HEK293 (cell line): ENCODE measurements around the gene C16orf86.
A peak's percentile ranks its signal among the peaks of the same experiment; 100 is the strongest.

Experiments used
- CTCF ChIA-PET: fragments of 350-600 bp; formaldehyde crosslinking; extraction: SDS; loops from one replicate; lab custom pipeline; 2021; ENCODE audit warnings: antibody characterized with exemption; lab: Yijun Ruan, JAX
- POLR2A ChIA-PET: fragments of 300-600 bp; formaldehyde crosslinking; extraction: SDS; loops from one replicate; lab custom pipeline; 2020; ENCODE audit warnings: antibody characterized with exemption, inconsistent platforms; lab: Yijun Ruan, JAX
- H3K27ac ChIP-seq: fragments of 200-500 bp; sonication (Bioruptor generic); 2 replicates; pipeline ENCODE4 v1.5.1; 2014; ENCODE audit warnings: low read depth, low read length, control low read depth, inconsistent platforms; ENCODE audit errors: extremely low read depth
- H3K36me3 ChIP-seq, 2 experiments: fragments of 200-500 bp in 1 of 2; sonication (Bioruptor generic) in 1 of 2; 1 replicate in 1 of 2; 2 replicates in 1 of 2; pipeline ENCODE4 v1.5.1; 2014 to 2017; ENCODE audit warnings: inconsistent platforms in 2 of 2, low read length in 2 of 2; ENCODE audit not compliant: control insufficient read depth in 2 of 2, insufficient read depth in 1 of 2
- H3K4me1 ChIP-seq: fragments of 200-500 bp; sonication (Bioruptor generic); 2 replicates; pipeline ENCODE4 v1.5.1; 2014; ENCODE audit warnings: mild to moderate bottlenecking, low read length, inconsistent platforms; ENCODE audit not compliant: control insufficient read depth, insufficient read depth
- H3K4me3 ChIP-seq: 2 replicates; pipeline ENCODE4 v1.5.1; 2011; ENCODE audit warnings: low read depth, mild to moderate bottlenecking, control low read depth, low read length, moderate library complexity
- H3K9me3 ChIP-seq: fragments of 200-500 bp; sonication (Bioruptor generic); 2 replicates; pipeline ENCODE4 v1.5.1; 2014; ENCODE audit warnings: low read depth, low read length, inconsistent platforms; ENCODE audit not compliant: control insufficient read depth, insufficient read depth
- ATF2 ChIP-seq: fragments of 450-650 bp; formaldehyde crosslinking; IDR thresholded peaks from 2 replicates; pipeline ENCODE4 v1.5.1; 2016; ENCODE audit warnings: missing biosample characterization, missing genetic modification characterization, low read depth
- EGR2 ChIP-seq: fragments of 450-650 bp; formaldehyde crosslinking; IDR thresholded peaks from 2 replicates; pipeline ENCODE4 v1.5.1; 2016; ENCODE audit warnings: low read depth, missing biosample characterization, missing genetic modification characterization
- GLIS1 ChIP-seq: fragments of 450-650 bp; formaldehyde crosslinking; IDR thresholded peaks from 2 replicates; pipeline ENCODE4 v1.5.1; 2016; ENCODE audit warnings: missing biosample characterization, missing genetic modification characterization
- KLF16 ChIP-seq: fragments of 450-650 bp; formaldehyde crosslinking; IDR thresholded peaks from 2 replicates; pipeline ENCODE4 v1.5.1; 2017; ENCODE audit warnings: missing biosample characterization, missing genetic modification characterization
- KLF7 ChIP-seq: fragments of 450-650 bp; formaldehyde crosslinking; IDR thresholded peaks from 2 replicates; pipeline ENCODE4 v1.5.1; 2016; ENCODE audit warnings: missing biosample characterization, missing genetic modification characterization, borderline replicate concordance
- KLF8 ChIP-seq: fragments of 450-650 bp; formaldehyde crosslinking; IDR thresholded peaks from 2 replicates; pipeline ENCODE4 v1.5.1; 2016; ENCODE audit warnings: missing biosample characterization, missing genetic modification characterization
- OSR2 ChIP-seq: fragments of 450-650 bp; formaldehyde crosslinking; IDR thresholded peaks from 2 replicates; pipeline ENCODE4 v1.5.1; 2016; ENCODE audit warnings: missing biosample characterization, missing genetic modification characterization
- RBAK ChIP-seq: fragments of 450-650 bp; formaldehyde crosslinking; IDR thresholded peaks from 2 replicates; pipeline ENCODE4 v1.5.1; 2016; ENCODE audit warnings: missing biosample characterization, missing genetic modification characterization
- REST ChIP-seq: fragments of 450-650 bp; formaldehyde crosslinking; IDR thresholded peaks from 2 replicates; pipeline ENCODE4 v1.5.1; 2016; ENCODE audit warnings: missing biosample characterization, missing genetic modification characterization
- SCRT2 ChIP-seq: fragments of 450-650 bp; formaldehyde crosslinking; IDR thresholded peaks from 2 replicates; pipeline ENCODE4 v1.5.1; 2016; ENCODE audit warnings: missing biosample characterization, missing genetic modification characterization
- SP2 ChIP-seq: fragments of 450-650 bp; formaldehyde crosslinking; IDR thresholded peaks from 2 replicates; pipeline ENCODE4 v1.5.1; 2016; ENCODE audit warnings: missing biosample characterization, missing genetic modification characterization
- SP3 ChIP-seq: fragments of 450-650 bp; formaldehyde crosslinking; IDR thresholded peaks from 2 replicates; pipeline ENCODE4 v1.5.1; 2016; ENCODE audit warnings: missing biosample characterization, missing genetic modification characterization
- SP7 ChIP-seq: fragments of 450-650 bp; formaldehyde crosslinking; IDR thresholded peaks from 2 replicates; pipeline ENCODE4 v1.5.1; 2016; ENCODE audit warnings: missing biosample characterization, missing genetic modification characterization
- YY1 ChIP-seq: fragments of 450-650 bp; formaldehyde crosslinking; IDR thresholded peaks from 2 replicates; pipeline ENCODE4 v1.5.1; 2018; ENCODE audit warnings: missing biosample characterization, missing genetic modification characterization
- ZBTB48 ChIP-seq: fragments of 450-650 bp; formaldehyde crosslinking; IDR thresholded peaks from 2 replicates; pipeline ENCODE4 v1.5.1; 2016; ENCODE audit warnings: missing biosample characterization, missing genetic modification characterization
- ZFP41 ChIP-seq: fragments of 450-650 bp; formaldehyde crosslinking; IDR thresholded peaks from 2 replicates; pipeline ENCODE4 v1.5.1; 2016; ENCODE audit warnings: missing biosample characterization, missing genetic modification characterization, borderline replicate concordance
- ZFP69B ChIP-seq: fragments of 450-650 bp; formaldehyde crosslinking; IDR thresholded peaks from 2 replicates; pipeline ENCODE4 v1.5.1; 2016; ENCODE audit warnings: missing biosample characterization, missing genetic modification characterization
- ZIC2 ChIP-seq: fragments of 450-650 bp; formaldehyde crosslinking; IDR thresholded peaks from 2 replicates; pipeline ENCODE4 v1.5.1; 2016; ENCODE audit warnings: missing biosample characterization, missing genetic modification characterization
- ZNF37A ChIP-seq: fragments of 450-650 bp; IDR thresholded peaks from 2 replicates; pipeline ENCODE4 v1.5.1; 2018; ENCODE audit warnings: missing biosample characterization, missing genetic modification characterization
- ZNF394 ChIP-seq: fragments of 450-650 bp; formaldehyde crosslinking; IDR thresholded peaks from 2 replicates; pipeline ENCODE4 v1.5.1; 2016; ENCODE audit warnings: missing biosample characterization, missing genetic modification characterization, mild to moderate bottlenecking, moderate library complexity, borderline replicate concordance
- ZNF433 ChIP-seq: fragments of 450-650 bp; formaldehyde crosslinking; IDR thresholded peaks from 2 replicates; pipeline ENCODE4 v1.5.1; 2016; ENCODE audit warnings: missing biosample characterization, missing genetic modification characterization, low read depth
- ZNF571 ChIP-seq: fragments of 450-650 bp; formaldehyde crosslinking; IDR thresholded peaks from 2 replicates; pipeline ENCODE4 v1.5.0; 2017; ENCODE audit warnings: missing biosample characterization, missing genetic modification characterization
- ZNF585B ChIP-seq: fragments of 450-650 bp; formaldehyde crosslinking; IDR thresholded peaks from 2 replicates; pipeline ENCODE4 v1.5.1; 2016; ENCODE audit warnings: missing biosample characterization, missing genetic modification characterization
- ZNF600 ChIP-seq: fragments of 450-650 bp; formaldehyde crosslinking; IDR thresholded peaks from 2 replicates; pipeline ENCODE4 v1.5.1; 2016; ENCODE audit warnings: missing biosample characterization, missing genetic modification characterization
- ZNF692 ChIP-seq: fragments of 450-650 bp; formaldehyde crosslinking; IDR thresholded peaks from 2 replicates; pipeline ENCODE4 v1.5.1; 2016; ENCODE audit warnings: missing biosample characterization, missing genetic modification characterization
- ZNF776 ChIP-seq: fragments of 450-650 bp; formaldehyde crosslinking; IDR thresholded peaks from 2 replicates; pipeline ENCODE4 v1.5.0; 2017; ENCODE audit warnings: missing biosample characterization, missing genetic modification characterization, borderline replicate concordance
- ZSCAN18 ChIP-seq: fragments of 450-650 bp; formaldehyde crosslinking; IDR thresholded peaks from 2 replicates; pipeline ENCODE4 v1.5.1; 2016; ENCODE audit warnings: missing biosample characterization, missing genetic modification characterization
- ZSCAN30 ChIP-seq: fragments of 450-650 bp; IDR thresholded peaks from 2 replicates; pipeline ENCODE4 v1.5.1; 2018; ENCODE audit warnings: missing biosample characterization, mild to moderate bottlenecking, missing genetic modification characterization, moderate library complexity
- ZXDB ChIP-seq: fragments of 450-650 bp; formaldehyde crosslinking; IDR thresholded peaks from 2 replicates; pipeline ENCODE4 v1.5.1; 2016; ENCODE audit warnings: missing biosample characterization, missing genetic modification characterization

Gene C16orf86

DNA sequence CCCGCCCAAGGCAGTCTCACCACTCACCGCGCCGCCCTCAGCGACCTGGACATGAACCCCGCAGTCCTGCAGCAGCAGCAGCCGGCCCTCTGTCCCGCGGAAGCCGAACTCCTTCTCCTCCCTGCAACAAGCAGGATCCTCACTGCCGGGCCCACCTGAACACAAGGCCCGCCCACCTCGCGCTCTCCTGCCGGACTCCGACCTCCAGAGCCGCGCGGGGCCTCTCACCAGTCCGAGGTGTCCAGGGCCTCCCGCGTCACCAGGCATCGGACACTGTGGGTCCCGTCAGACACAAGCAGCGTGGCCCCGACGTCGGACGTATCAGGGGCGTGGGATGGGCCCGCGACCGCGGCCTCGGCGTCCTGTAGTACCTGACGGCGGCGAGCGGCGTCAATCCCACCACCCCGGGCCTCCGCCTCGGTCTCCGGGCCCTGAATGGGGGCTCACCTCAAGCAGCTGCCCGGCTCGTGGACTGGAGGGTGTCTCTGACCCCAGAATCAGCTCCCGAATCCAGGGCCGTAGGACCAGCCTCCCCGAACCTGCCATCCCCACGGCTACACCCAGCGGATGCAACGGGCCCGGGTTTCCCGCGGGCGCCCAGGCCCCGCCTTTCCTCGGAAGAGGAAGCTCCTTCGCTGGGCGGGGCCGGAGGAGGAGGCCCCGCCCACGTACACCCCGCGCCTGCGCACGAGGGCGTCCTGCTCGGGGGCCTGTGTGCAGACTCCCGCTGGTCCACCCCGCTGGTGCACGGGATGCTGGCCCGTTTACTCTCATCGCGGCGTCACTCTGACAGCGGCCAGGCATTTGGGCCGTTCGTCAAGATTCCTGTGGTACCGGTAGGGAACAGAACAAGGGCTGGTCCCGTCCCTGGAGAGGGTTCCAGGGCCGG lies 6.7 kb upstream of the C16orf86 start, which contains the start of gene ACD:
ACD (minus strand) TSS at position 586 of the 889 bp plus-strand sequence; CDS start at position 546, 40 bp downstream.
- no peaks in the 10 kb centered on the region for H3K9me3 ChIP-seq
- ChIA-PET POLR2A (interaction anchor here (0.5 to 2.0 kb wide), 14 partner anchors 8 to 425 kb away, joined by 3 to 20 read pairs (median 5); partner anchors contain the start of genes CARMIL2, CTCF, GFOD2 and NUTF2), CTCF (interaction anchor here (0.6 to 3.2 kb wide), 10 partner anchors 11 to 625 kb away, joined by 3 to 19 read pairs (median 5); partner anchors contain the start of gene CARMIL2)
- H3K27ac ChIP-seq: peak within 1 kb of the TSS; percentile 75
- H3K36me3 ChIP-seq: peaks cover 0 to 72% of the 10 kb centered on the region in 2 experiments; a peak in 1 of 3 replicates
- 0 out of 2 replicates have a peak, but pooled peaks cover 4% of the 10 kb centered on the region for H3K4me1 ChIP-seq
- peak within 1 kb of the TSS; percentile 78 for H3K4me3 ChIP-seq
- TF ChIP-seq ZFP41 (no peak), ZFP69B (tag by site-specific recombination) (peak; percentile 89), ZSCAN30 (tag by site-specific recombination) (0 out of 2 replicates have a peak, but pooled peaks have one; percentile 28), ATF2 (no peak), RBAK (tag by site-specific recombination) (no peak), KLF16 (tag by site-specific recombination) (peak; percentile 39), SP3 (tag by site-specific recombination) (peak; percentile 86), ZSCAN18 (tag by site-specific recombination) (no peak), ZNF585B (tag by site-specific recombination) (no peak), EGR2 (tag by site-specific recombination) (peak; percentile 35; the same call in 1 of the 2 replicates), ZBTB48 (tag by site-specific recombination) (0 out of 2 replicates have a peak, but pooled peaks have one; percentile 25), KLF8 (tag by site-specific recombination) (peak; percentile 73; the same call in 1 of the 2 replicates), OSR2 (tag by site-specific recombination) (no peak), ZIC2 (tag by site-specific recombination) (peak; percentile 87), ZNF37A (tag by site-specific recombination) (no peak), ZNF433 (tag by site-specific recombination) (no peak), ZNF571 (no peak), ZNF600 (tag by site-specific recombination) (peak; percentile 33; the same call in 1 of the 2 replicates), ZNF394 (tag by site-specific recombination) (no peak), SCRT2 (peak; percentile 57), ZNF692 (tag by site-specific recombination) (peak; percentile 98), REST (tag by site-specific recombination) (0 out of 2 replicates have a peak, but pooled peaks have one; percentile 55), ZNF776 (no peak), KLF7 (tag by site-specific recombination) (peak; percentile 69; the same call in 1 of the 2 replicates), YY1 (tag by site-specific recombination) (no peak), SP7 (tag by site-specific recombination) (peak; percentile 49; the same call in 1 of the 2 replicates), ZXDB (tag by site-specific recombination) (peak; percentile 73), SP2 (tag by site-specific recombination) (peak; percentile 79), GLIS1 (tag by site-specific recombination) (peak; percentile 50)
